ENCODE data around the gene MSH5.
"Not testable (repeated sequence)": the region's sequence is repeated elsewhere in the genome, so short reads cannot be mapped to it uniquely, and the experiment has no call there.

The MSH5 gene

GRCh38 chr6:31781244-31782125, 41.7 kb downstream of the MSH5 start:
- no peak for DNase-seq

- no peak for DNase-seq
Measured at GRCh38 chr6:31782126-31782855, 42.5 kb downstream of the MSH5 start.

- DNase-seq, result no peak
Measured at GRCh38 chr6:31784098-31784925, 44.5 kb downstream of the MSH5 start.

- DNase-seq, result no peak
Measured at GRCh38 chr6:31785475-31785874, 45.7 kb downstream of the MSH5 start.

- peak; percentile 4 to 14 for DNase-seq
Measured at GRCh38 chr6:31791324-31792089, 51.7 kb downstream of the MSH5 start.

- no peak for DNase-seq
Measured at GRCh38 chr6:31792090-31792374, 52.2 kb downstream of the MSH5 start.

GRCh38 chr6:31792761-31793171, 53.0 kb downstream of the MSH5 start:
- no peak for DNase-seq

- not testable (repeated sequence) for DNase-seq
Measured at GRCh38 chr6:31793927-31794245, 54.1 kb downstream of the MSH5 start.

- DNase-seq, result peak; percentile 15 to 26
Measured at GRCh38 chr6:31794294-31794865, 54.6 kb downstream of the MSH5 start.

GRCh38 chr6:31794866-31795615, 55.2 kb downstream of the MSH5 start:
- no peak for DNase-seq

GRCh38 chr6:31795616-31796298, 56.0 kb downstream of the MSH5 start, which contains the start of gene VARS1:
Gene VARS1, minus strand, starts transcription at chr6:31795752. Its CDS starts 535 bp downstream, at chr6:31795217.
- peak; percentile 81 to 89 for DNase-seq

- DNase-seq, result no peak
Measured at GRCh38 chr6:31796993-31797385, 57.2 kb downstream of the MSH5 start.

- no peak for DNase-seq
Measured at GRCh38 chr6:31797588-31797987, 57.8 kb downstream of the MSH5 start.

GRCh38 chr6:31799781-31800180, 60.0 kb downstream of the MSH5 start:
- no peak for DNase-seq

- not testable (repeated sequence) for DNase-seq
Measured at GRCh38 chr6:31801031-31801927, 61.5 kb downstream of the MSH5 start.

GRCh38 chr6:31805939-31806469, 66.2 kb downstream of the MSH5 start:
- DNase-seq, result no peak

GRCh38 chr6:31806470-31807272, 66.9 kb downstream of the MSH5 start, which contains the start of gene LSM2:
Gene LSM2, minus strand, starts transcription at chr6:31806966. Its CDS starts 209 bp downstream, at chr6:31806757.
- DNase-seq, result peak; percentile 95

- not testable (repeated sequence) for DNase-seq
Measured at GRCh38 chr6:31808599-31808998, 68.8 kb downstream of the MSH5 start.
